ENCODE results near the gene MPP7. TPM values are rescaled to one million over a fixed set of nuclear protein-coding genes. Genes with fewer than 3 reads are reported as not detected.
"Not testable (repeated sequence)": the region's sequence is repeated elsewhere in the genome, so short reads cannot be mapped to it uniquely, and the experiment has no call there.

The MPP7 gene
- polyA plus RNA-seq (ENCODE audit: insufficient read depth in 1 of 5, insufficient read length in 5 of 5, low replicate concordance in 1 of 5) = 10 to 100 TPM in 4 of 5 donors, 1 to 10 TPM in 1; 8.7 to 14.7 (median 14.0) TPM
- long read RNA-seq, donor 1, partial matches to known transcripts = 5 of 5 reads
- long read RNA-seq, donor 1, other reads (novel, unspliced or antisense) = 0 of 5 reads
- long read RNA-seq, donor 2 = 0 reads
- long read RNA-seq, donor 3 = 0 reads
- long read RNA-seq, donor 4 = 0 reads
- long read RNA-seq, donor 5 = 0 reads
- long read RNA-seq, donor 6 = 0 reads
- long read RNA-seq, donor 7 = 0 reads
- long read RNA-seq, donor 8 = 0 reads

GRCh38 chr10:28302638-28303488, at the start of gene MPP7:
Gene MPP7 (minus strand): TSS chr10:28303064. CDS start chr10:28238604, 64,460 bp downstream.
- DNase-seq = peak; percentile 94 to 96

- DNase-seq = no peak
These were observed 47.0 kb upstream of the MPP7 start for GRCh38 chr10:28349892-28350291.

GRCh38 chr10:28343987-28344895, 41.4 kb upstream of the MPP7 start:
- DNase-seq = no peak

GRCh38 chr10:28343252-28343651, 40.4 kb upstream of the MPP7 start:
- no peak for DNase-seq

- DNase-seq = not testable (repeated sequence)
These were observed 38.8 kb upstream of the MPP7 start for GRCh38 chr10:28341679-28342078.

- no peak for DNase-seq
These were observed 29.9 kb upstream of the MPP7 start for GRCh38 chr10:28332726-28333125.

GRCh38 chr10:28331841-28332240, 29.0 kb upstream of the MPP7 start:
- DNase-seq = no peak

- no peak for DNase-seq
These were observed 28.2 kb upstream of the MPP7 start for GRCh38 chr10:28331066-28331465.

- no peak for DNase-seq
These were observed 25.5 kb upstream of the MPP7 start for GRCh38 chr10:28328346-28328745.

GRCh38 chr10:28327491-28327880, 24.6 kb upstream of the MPP7 start:
- DNase-seq = no peak

- DNase-seq = peak; percentile 47 to 57
These were observed 23.9 kb upstream of the MPP7 start for GRCh38 chr10:28326516-28327490.

- DNase-seq = no peak
These were observed 17.9 kb upstream of the MPP7 start for GRCh38 chr10:28320799-28321198.

- no peak for DNase-seq
These were observed 17.2 kb upstream of the MPP7 start for GRCh38 chr10:28320090-28320489.

GRCh38 chr10:28319061-28319460, 16.2 kb upstream of the MPP7 start:
- not testable (repeated sequence) for DNase-seq

GRCh38 chr10:28318626-28319025, 15.8 kb upstream of the MPP7 start:
- DNase-seq = no peak

GRCh38 chr10:28317760-28318159, 14.9 kb upstream of the MPP7 start:
- no peak for DNase-seq

- no peak for DNase-seq
These were observed 13.8 kb upstream of the MPP7 start for GRCh38 chr10:28316696-28317095.

GRCh38 chr10:28315140-28315539, 12.3 kb upstream of the MPP7 start:
- no peak for DNase-seq

- no peak for DNase-seq
These were observed 11.3 kb upstream of the MPP7 start for GRCh38 chr10:28314211-28314610.

- DNase-seq = no peak
These were observed 9.7 kb upstream of the MPP7 start for GRCh38 chr10:28312572-28312971.

GRCh38 chr10:28311104-28311503, 8.2 kb upstream of the MPP7 start:
- no peak for DNase-seq
